ENCODE measurements around the gene FBXW9.
"Not testable (repeated sequence)": the region's sequence is repeated elsewhere in the genome, so short reads cannot be mapped to it uniquely, and the experiment has no call there.

Gene FBXW9

GRCh38 chr19:12703046-12703445 is 6.6 kb upstream of the FBXW9 start:
- Histone ChIP-seq H3K36me3 (ENCODE audit: insufficient read depth, low read length) (peaks cover 12% of the 10 kb centered on the region), H3K9ac (ENCODE audit: low read depth, low read length) (no peak overlapping the region), H3K4me1 (ENCODE audit: insufficient read depth, low read length) (no peaks in the 10 kb centered on the region), H3K9me3 (ENCODE audit: control insufficient read depth, insufficient read depth, low read length) (no peaks in the 10 kb centered on the region)

GRCh38 chr19:12701596-12702282 is 5.3 kb upstream of the FBXW9 start:
- Histone ChIP-seq H3K4me1 (ENCODE audit: insufficient read depth, low read length) (no peaks in the 10 kb centered on the region), H3K9ac (ENCODE audit: low read depth, low read length) (no peak overlapping the region), H3K36me3 (ENCODE audit: insufficient read depth, low read length) (peaks cover 12% of the 10 kb centered on the region), H3K9me3 (ENCODE audit: control insufficient read depth, insufficient read depth, low read length) (no peaks in the 10 kb centered on the region)

GRCh38 chr19:12698138-12698537 is 1.7 kb upstream of the FBXW9 start:
- Histone ChIP-seq H3K36me3 (ENCODE audit: insufficient read depth, low read length) (peaks cover 10% of the 10 kb centered on the region; the same call in 1 of the 2 replicates), H3K9ac (ENCODE audit: low read depth, low read length) (no peak overlapping the region), H3K4me1 (ENCODE audit: insufficient read depth, low read length) (no peaks in the 10 kb centered on the region), H3K9me3 (ENCODE audit: control insufficient read depth, insufficient read depth, low read length) (no peaks in the 10 kb centered on the region)

GRCh38 chr19:12697425-12697824 is 994 bp upstream of the FBXW9 start:
- not testable (repeated sequence) for H3K9ac ChIP-seq (ENCODE audit: low read depth, low read length); H3K4me1 ChIP-seq (ENCODE audit: insufficient read depth, low read length); H3K36me3 ChIP-seq (ENCODE audit: insufficient read depth, low read length); H3K9me3 ChIP-seq (ENCODE audit: control insufficient read depth, insufficient read depth, low read length)

GRCh38 chr19:12695997-12696365 is 450 bp downstream of the FBXW9 start:
- peak overlapping the region; percentile 95 for H3K9ac ChIP-seq (ENCODE audit: low read depth, low read length)
- no peaks in the 10 kb centered on the region for H3K9me3 ChIP-seq (ENCODE audit: control insufficient read depth, insufficient read depth, low read length)
- 0 out of 2 replicates have a peak, but pooled peaks cover 5% of the 10 kb centered on the region for H3K36me3 ChIP-seq (ENCODE audit: insufficient read depth, low read length)
- H3K4me1 ChIP-seq (ENCODE audit: insufficient read depth, low read length), result no peaks in the 10 kb centered on the region

- peak overlapping the region; percentile 95; the same call in 1 of the 2 replicates for H3K9ac ChIP-seq (ENCODE audit: low read depth, low read length)
- 0 out of 2 replicates have a peak, but pooled peaks cover 5% of the 10 kb centered on the region for H3K36me3 ChIP-seq (ENCODE audit: insufficient read depth, low read length)
- no peaks in the 10 kb centered on the region for H3K4me1 ChIP-seq (ENCODE audit: insufficient read depth, low read length)
- H3K9me3 ChIP-seq (ENCODE audit: control insufficient read depth, insufficient read depth, low read length), result no peaks in the 10 kb centered on the region
These were observed 917 bp downstream of the FBXW9 start for GRCh38 chr19:12695514-12695913.

- H3K9me3 ChIP-seq (ENCODE audit: control insufficient read depth, insufficient read depth, low read length), result no peaks in the 10 kb centered on the region
- H3K36me3 ChIP-seq (ENCODE audit: insufficient read depth, low read length), result 0 out of 2 replicates have a peak, but pooled peaks cover 5% of the 10 kb centered on the region
- H3K4me1 ChIP-seq (ENCODE audit: insufficient read depth, low read length), result no peaks in the 10 kb centered on the region
- H3K9ac ChIP-seq (ENCODE audit: low read depth, low read length), result no peak overlapping the region
These were observed 1.3 kb downstream of the FBXW9 start for GRCh38 chr19:12695096-12695495.

- Histone ChIP-seq H3K9ac (ENCODE audit: low read depth, low read length) (no peak overlapping the region), H3K4me1 (ENCODE audit: insufficient read depth, low read length) (no peaks in the 10 kb centered on the region), H3K9me3 (ENCODE audit: control insufficient read depth, insufficient read depth, low read length) (no peaks in the 10 kb centered on the region), H3K36me3 (ENCODE audit: insufficient read depth, low read length) (0 out of 2 replicates have a peak, but pooled peaks cover 3% of the 10 kb centered on the region)
These were observed 1.8 kb downstream of the FBXW9 start for GRCh38 chr19:12694641-12695040.

GRCh38 chr19:12692960-12693359 is 3.5 kb downstream of the FBXW9 start:
- Histone ChIP-seq H3K9ac (ENCODE audit: low read depth, low read length) (no peak overlapping the region), H3K36me3 (ENCODE audit: insufficient read depth, low read length) (no peaks in the 10 kb centered on the region), H3K4me1 (ENCODE audit: insufficient read depth, low read length) (no peaks in the 10 kb centered on the region), H3K9me3 (ENCODE audit: control insufficient read depth, insufficient read depth, low read length) (no peaks in the 10 kb centered on the region)

- H3K9me3 ChIP-seq (ENCODE audit: control insufficient read depth, insufficient read depth, low read length), result no peaks in the 10 kb centered on the region
- no peak overlapping the region for H3K9ac ChIP-seq (ENCODE audit: low read depth, low read length)
- no peaks in the 10 kb centered on the region for H3K36me3 ChIP-seq (ENCODE audit: insufficient read depth, low read length)
- no peaks in the 10 kb centered on the region for H3K4me1 ChIP-seq (ENCODE audit: insufficient read depth, low read length)
These were observed 6.7 kb downstream of the FBXW9 start for GRCh38 chr19:12689581-12690216.

- Histone ChIP-seq H3K4me1 (ENCODE audit: insufficient read depth, low read length) (no peaks in the 10 kb centered on the region), H3K36me3 (ENCODE audit: insufficient read depth, low read length) (no peaks in the 10 kb centered on the region), H3K9ac (ENCODE audit: low read depth, low read length) (no peak overlapping the region), H3K9me3 (ENCODE audit: control insufficient read depth, insufficient read depth, low read length) (no peaks in the 10 kb centered on the region)
These were observed 7.4 kb downstream of the FBXW9 start for GRCh38 chr19:12689012-12689411.

GRCh38 chr19:12687496-12688196 is 8.8 kb downstream of the FBXW9 start, which contains the start of gene GNG14:
GNG14 (plus strand) TSS chr19:12687998; CDS start chr19:12688049, 51 bp downstream.
- H3K4me1 ChIP-seq (ENCODE audit: insufficient read depth, low read length), result no peaks in the 10 kb centered on the region
- no peaks in the 10 kb centered on the region for H3K36me3 ChIP-seq (ENCODE audit: insufficient read depth, low read length)
- no peak within 1 kb of the TSS for H3K9ac ChIP-seq (ENCODE audit: low read depth, low read length)
- H3K9me3 ChIP-seq (ENCODE audit: control insufficient read depth, insufficient read depth, low read length), result no peaks in the 10 kb centered on the region

GRCh38 chr19:12685831-12686230 is 10.6 kb downstream of the FBXW9 start:
- no peaks in the 10 kb centered on the region for H3K36me3 ChIP-seq (ENCODE audit: insufficient read depth, low read length)
- no peaks in the 10 kb centered on the region for H3K4me1 ChIP-seq (ENCODE audit: insufficient read depth, low read length)
- H3K9ac ChIP-seq (ENCODE audit: low read depth, low read length), result no peak overlapping the region
- H3K9me3 ChIP-seq (ENCODE audit: control insufficient read depth, insufficient read depth, low read length), result no peaks in the 10 kb centered on the region

GRCh38 chr19:12681074-12681987 is 15.1 kb downstream of the FBXW9 start, which contains the start of gene DHPS:
DHPS (minus strand) TSS chr19:12681880; CDS start chr19:12681766, 114 bp downstream.
- Histone ChIP-seq H3K36me3 (ENCODE audit: insufficient read depth, low read length) (peaks cover 8% of the 10 kb centered on the region; the same call in 1 of the 2 replicates), H3K4me1 (ENCODE audit: insufficient read depth, low read length) (no peaks in the 10 kb centered on the region), H3K9ac (ENCODE audit: low read depth, low read length) (peak within 1 kb of the TSS; percentile 89), H3K9me3 (ENCODE audit: control insufficient read depth, insufficient read depth, low read length) (no peaks in the 10 kb centered on the region)

Measured in ES-I3 (cell line).